WTC11 (cell line): Measurements from ENCODE around the gene HMX3. TPM values are rescaled to one million over a fixed set of nuclear protein-coding genes. Genes with fewer than 3 reads are reported as not detected.

Experiments
- AFF4 ChIP-seq: sonication (generic); formaldehyde crosslinking; IDR thresholded peaks from 2 replicates; pipeline ENCODE4 v1.8.1; 2023; ENCODE audit warnings: mild to moderate bottlenecking, missing genetic modification reagents, borderline replicate concordance
- CBFB ChIP-seq: sonication (generic); formaldehyde crosslinking; IDR thresholded peaks from 2 replicates; pipeline ENCODE4 v1.8.1; 2022; ENCODE audit warnings: mild to moderate bottlenecking, low read depth, missing genetic modification reagents
- CTCF ChIP-seq: fragments of 200-600 bp; IDR thresholded peaks from 2 replicates; pipeline ENCODE4 v1.8.0; 2022; ENCODE audit warnings: antibody characterized with exemption
- FOXK1 ChIP-seq: sonication (generic); formaldehyde crosslinking; IDR thresholded peaks from 2 replicates; pipeline ENCODE4 v1.8.0; 2022; ENCODE audit warnings: mild to moderate bottlenecking, moderate library complexity, missing genetic modification reagents
- GTF2I ChIP-seq: fragments of 250-450 bp; sonication (Bioruptor Pico); conservative IDR thresholded peaks from 2 replicates; pipeline ENCODE4 v1.4.0; 2021; ENCODE audit warnings: mild to moderate bottlenecking
- HMGXB4 ChIP-seq: sonication (generic); formaldehyde crosslinking; IDR thresholded peaks from 2 replicates; pipeline ENCODE4 v1.8.1; 2023; ENCODE audit warnings: mild to moderate bottlenecking, moderate library complexity, missing genetic modification reagents
- MAX ChIP-seq: sonication (generic); formaldehyde crosslinking; IDR thresholded peaks from 2 replicates; pipeline ENCODE4 v1.8.0; 2022; ENCODE audit warnings: mild to moderate bottlenecking, missing genetic modification reagents
- NFATC4 ChIP-seq: fragments of 250-450 bp; sonication (Bioruptor Pico); IDR thresholded peaks from 2 replicates; pipeline ENCODE4 v1.9.0; 2021; ENCODE audit warnings: mild to moderate bottlenecking
- NFYB ChIP-seq: sonication (generic); formaldehyde crosslinking; conservative IDR thresholded peaks from 2 replicates; pipeline ENCODE4 v1.8.0; 2022; ENCODE audit warnings: low read depth, missing genetic modification reagents
- TCF7 ChIP-seq: sonication (generic); formaldehyde crosslinking; IDR thresholded peaks from 2 replicates; pipeline ENCODE4 v1.8.0; 2022; ENCODE audit warnings: mild to moderate bottlenecking, low read depth, missing genetic modification reagents, moderate library complexity
- ZMAT4 ChIP-seq: fragments of 250-450 bp; sonication (Bioruptor Pico); IDR thresholded peaks from 2 replicates; pipeline ENCODE4 v1.9.0; 2021; ENCODE audit warnings: mild to moderate bottlenecking
- ZNF281 ChIP-seq: sonication (generic); formaldehyde crosslinking; IDR thresholded peaks from 2 replicates; pipeline ENCODE4 v1.8.0; 2023; ENCODE audit warnings: mild to moderate bottlenecking, missing genetic modification reagents
- ZNF317 ChIP-seq: sonication (generic); formaldehyde crosslinking; IDR thresholded peaks from 2 replicates; pipeline ENCODE4 v1.8.1; 2023; ENCODE audit warnings: low read depth, mild to moderate bottlenecking, moderate library complexity, missing genetic modification reagents, borderline replicate concordance
- ZNF423 ChIP-seq: fragments of 250-450 bp; sonication (Bioruptor Pico); IDR thresholded peaks from 2 replicates; pipeline ENCODE4 v2.1.2; 2022; ENCODE audit warnings: mild to moderate bottlenecking, moderate library complexity
- ZNF512 ChIP-seq: sonication (generic); formaldehyde crosslinking; IDR thresholded peaks from 2 replicates; pipeline ENCODE4 v1.8.1; 2022; ENCODE audit warnings: missing genetic modification reagents, borderline replicate concordance
- ZNF532 ChIP-seq: fragments of 250-450 bp; sonication (Bioruptor Pico); IDR thresholded peaks from 2 replicates; pipeline ENCODE4 v1.9.0; 2021; ENCODE audit warnings: mild to moderate bottlenecking, borderline replicate concordance
- ZNF671 ChIP-seq: fragments of 250-450 bp; sonication (Bioruptor Pico); IDR thresholded peaks from 2 replicates; pipeline ENCODE4 v1.8.0; 2021; ENCODE audit warnings: mild to moderate bottlenecking
- ZSCAN18 ChIP-seq: fragments of 250-450 bp; sonication (Bioruptor Pico); IDR thresholded peaks from 2 replicates; pipeline ENCODE4 v2.1.2; 2022; ENCODE audit warnings: mild to moderate bottlenecking, moderate library complexity
- total RNA-seq: library from RNA; stranded (reverse); gene quantifications from 3 replicates; pipeline ENCODE4 v1.2.3, GENCODE V29; 2021

Gene HMX3
- total RNA-seq, 1 experiment from 2014 or later, result not detected

GRCh38 chr10:123149568-123150270 is 13.9 kb downstream of the HMX3 start (continued):
- TF ChIP-seq MAX (CRISPR knock-in tag), result peak; percentile 45; the same call in 1 of the 2 replicates
- TF ChIP-seq TCF7 (CRISPR knock-in tag), result no peak
- no peak for TF ChIP-seq AFF4
- TF ChIP-seq NFYB (CRISPR knock-in tag), result no peak
- no peak for TF ChIP-seq ZNF532 (CRISPR knock-in tag)
- no peak for TF ChIP-seq NFATC4 (CRISPR knock-in tag)
- no peak for TF ChIP-seq ZNF281 (CRISPR knock-in tag)
- no peak for TF ChIP-seq ZMAT4 (CRISPR knock-in tag)
- TF ChIP-seq HMGXB4 (CRISPR knock-in tag), result peak; percentile 55; the same call in 1 of the 2 replicates
- TF ChIP-seq ZNF317 (CRISPR knock-in tag), result no peak
- TF ChIP-seq ZSCAN18 (CRISPR knock-in tag), result no peak
- no peak for TF ChIP-seq ZNF423 (CRISPR knock-in tag)
- no peak for TF ChIP-seq CBFB
- no peak for TF ChIP-seq FOXK1 (CRISPR knock-in tag)
- TF ChIP-seq ZNF512, result no peak
- TF ChIP-seq ZNF671, result no peak
- no peak for TF ChIP-seq CTCF
- no peak for TF ChIP-seq GTF2I
